AG04450 (cell line): ENCODE measurements around the gene MCTP1. TPM values are rescaled to one million over a fixed set of nuclear protein-coding genes. Genes with fewer than 3 reads are reported as not detected.
A peak's percentile ranks its signal among the peaks of the same experiment; 100 is the strongest.
"Not testable (repeated sequence)": the region's sequence is repeated elsewhere in the genome, so short reads cannot be mapped to it uniquely, and the experiment has no call there.

ENCODE experiments used
- CTCF ChIA-PET: fragments of 300-600, 350-600 bp; formaldehyde crosslinking; extraction: SDS; loops from one replicate; lab custom pipeline; 2022; ENCODE audit warnings: antibody characterized with exemption, inconsistent platforms; lab: Charles Lee
- POLR2A ChIA-PET: fragments of 350-600 bp; formaldehyde crosslinking; extraction: SDS; loops from one replicate; lab custom pipeline; 2021; ENCODE audit warnings: antibody characterized with exemption, inconsistent platforms; lab: Yijun Ruan, JAX
- DNase-seq: peaks from one replicate; pipeline ENCODE4 v3.0.0-alpha.2; 2011; ENCODE audit warnings: low read depth, low spot score
- H3K27ac ChIP-seq: one replicate; pipeline ENCODE4 v1.5.1; 2012; ENCODE audit warnings: low read depth, low read length, control low read depth
- H3K27me3 ChIP-seq: one replicate; pipeline ENCODE4 v1.6.0; 2012; ENCODE audit warnings: low read length; ENCODE audit not compliant: control insufficient read depth, insufficient read depth
- H3K4me3 ChIP-seq: 2 replicates; pipeline ENCODE4 v1.5.1; 2011; ENCODE audit warnings: mild to moderate bottlenecking, low read depth, low read length, control low read depth
- H3K9me3 ChIP-seq: 2 replicates; pipeline ENCODE4 v1.5.1; 2012; ENCODE audit warnings: low read length; ENCODE audit not compliant: control insufficient read depth, insufficient read depth
- polyA plus RNA-seq: library from polyadenylated mRNA; depleted of rRNA; stranded (reverse); fragments of >200 nt; gene quantifications from 2 replicates; pipeline ENCODE4 v1.2.3, GENCODE V29; 2011
- TF ChIP-seq, protein P1 (sequence below): IDR thresholded peaks from 2 replicates; pipeline ENCODE4 v1.5.1; 2011; ENCODE audit warnings: low read depth, low read length, control low read depth, inconsistent platforms

MCTP1 gene
- polyA plus RNA-seq, 1 experiment: 0.66 TPM

DNA sequence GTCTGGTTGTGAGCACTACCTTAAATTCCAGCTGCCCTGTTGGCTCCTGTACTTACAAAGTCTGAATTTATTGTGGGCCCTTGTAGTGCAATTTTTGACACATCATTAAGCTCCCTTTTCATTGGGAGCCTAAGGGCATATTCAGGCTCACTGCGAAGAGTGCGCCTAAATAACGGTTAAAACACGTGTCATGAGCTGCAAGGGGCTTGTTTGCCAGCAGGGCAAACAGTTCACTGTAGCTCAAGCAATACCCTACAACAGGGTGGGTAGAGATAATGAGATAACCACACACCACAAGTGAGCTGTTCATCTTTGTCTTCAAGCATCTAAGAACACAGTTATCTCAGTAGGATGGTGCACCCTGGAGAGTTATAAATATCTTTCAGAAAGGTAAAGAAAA is 452.2 kb downstream of the MCTP1 start:
- POLR2A ChIA-PET: no interaction called here

DNA sequence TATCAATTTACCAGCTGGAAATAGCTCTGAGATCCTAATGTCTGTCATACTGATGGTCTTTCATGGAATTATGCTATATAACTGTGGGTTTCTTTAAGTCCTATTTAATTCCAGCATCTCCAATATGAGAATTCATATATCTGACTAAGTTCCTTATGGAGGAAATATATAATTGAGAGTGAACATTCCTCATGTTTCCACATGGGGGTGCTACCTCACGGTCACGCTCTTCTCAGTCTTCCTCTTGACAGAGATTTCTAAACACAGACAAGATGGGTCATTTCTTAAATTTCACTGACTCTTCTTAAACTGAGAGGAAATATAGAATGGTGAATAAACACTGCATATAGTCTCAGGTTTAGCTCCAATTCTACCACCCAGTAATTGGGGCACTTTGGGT is 454.4 kb downstream of the MCTP1 start:
- TF ChIP-seq, protein P1, sequence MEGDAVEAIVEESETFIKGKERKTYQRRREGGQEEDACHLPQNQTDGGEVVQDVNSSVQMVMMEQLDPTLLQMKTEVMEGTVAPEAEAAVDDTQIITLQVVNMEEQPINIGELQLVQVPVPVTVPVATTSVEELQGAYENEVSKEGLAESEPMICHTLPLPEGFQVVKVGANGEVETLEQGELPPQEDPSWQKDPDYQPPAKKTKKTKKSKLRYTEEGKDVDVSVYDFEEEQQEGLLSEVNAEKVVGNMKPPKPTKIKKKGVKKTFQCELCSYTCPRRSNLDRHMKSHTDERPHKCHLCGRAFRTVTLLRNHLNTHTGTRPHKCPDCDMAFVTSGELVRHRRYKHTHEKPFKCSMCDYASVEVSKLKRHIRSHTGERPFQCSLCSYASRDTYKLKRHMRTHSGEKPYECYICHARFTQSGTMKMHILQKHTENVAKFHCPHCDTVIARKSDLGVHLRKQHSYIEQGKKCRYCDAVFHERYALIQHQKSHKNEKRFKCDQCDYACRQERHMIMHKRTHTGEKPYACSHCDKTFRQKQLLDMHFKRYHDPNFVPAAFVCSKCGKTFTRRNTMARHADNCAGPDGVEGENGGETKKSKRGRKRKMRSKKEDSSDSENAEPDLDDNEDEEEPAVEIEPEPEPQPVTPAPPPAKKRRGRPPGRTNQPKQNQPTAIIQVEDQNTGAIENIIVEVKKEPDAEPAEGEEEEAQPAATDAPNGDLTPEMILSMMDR: peak; percentile 27; the same call in 1 of the 2 replicates
- no peaks in the 10 kb centered on the region for H3K9me3 ChIP-seq
- ChIA-PET POLR2A (no interaction called here), CTCF (interaction anchor here (1.1 kb wide), 2 partner anchors 10 to 15 kb away, joined by 3 read pairs; no protein-coding TSS in a partner anchor)
- no peaks in the 10 kb centered on the region for H3K27me3 ChIP-seq
- no peak overlapping the region for H3K4me3 ChIP-seq
- no peak for DNase-seq
- no peak overlapping the region for H3K27ac ChIP-seq

More for the DNA sequence above, 452.2 kb downstream of the MCTP1 start:
- no peaks in the 10 kb centered on the region for H3K27me3 ChIP-seq
- CTCF ChIA-PET: interaction anchor here (0.7 to 4.1 kb wide), 3 partner anchors 9 to 17 kb away, joined by 3 to 15 read pairs (median 11); no protein-coding TSS in a partner anchor
- H3K4me3 ChIP-seq: no peak overlapping the region
- DNase-seq: no peak
- TF ChIP-seq, protein P1: no peak
- H3K27ac ChIP-seq: no peak overlapping the region
- no peaks in the 10 kb centered on the region for H3K9me3 ChIP-seq

DNA sequence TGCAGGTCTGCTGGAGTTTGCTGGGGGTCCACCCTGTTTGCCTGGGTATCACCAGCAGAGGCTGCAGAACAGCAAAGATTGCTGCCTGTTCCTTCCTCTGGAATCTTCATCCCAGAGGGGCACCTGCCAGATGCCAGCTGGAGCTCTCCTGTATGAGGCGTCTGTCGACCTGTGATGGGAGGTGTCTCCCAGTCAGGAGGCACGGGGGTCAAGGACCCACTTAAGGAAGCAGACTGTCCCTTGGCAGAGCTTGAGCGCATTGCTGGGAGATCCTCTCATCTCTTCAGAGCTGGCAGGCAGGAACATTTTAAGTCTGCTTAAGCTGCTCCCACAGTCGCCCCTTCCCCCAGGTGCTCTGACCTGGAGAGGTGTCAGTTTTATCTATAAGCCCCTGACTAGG is 456.7 kb downstream of the MCTP1 start:
- H3K27ac ChIP-seq, DNase-seq, H3K9me3 ChIP-seq, H3K27me3 ChIP-seq, H3K4me3 ChIP-seq, POLR2A ChIA-PET, CTCF ChIA-PET: not testable (repeated sequence)

DNA sequence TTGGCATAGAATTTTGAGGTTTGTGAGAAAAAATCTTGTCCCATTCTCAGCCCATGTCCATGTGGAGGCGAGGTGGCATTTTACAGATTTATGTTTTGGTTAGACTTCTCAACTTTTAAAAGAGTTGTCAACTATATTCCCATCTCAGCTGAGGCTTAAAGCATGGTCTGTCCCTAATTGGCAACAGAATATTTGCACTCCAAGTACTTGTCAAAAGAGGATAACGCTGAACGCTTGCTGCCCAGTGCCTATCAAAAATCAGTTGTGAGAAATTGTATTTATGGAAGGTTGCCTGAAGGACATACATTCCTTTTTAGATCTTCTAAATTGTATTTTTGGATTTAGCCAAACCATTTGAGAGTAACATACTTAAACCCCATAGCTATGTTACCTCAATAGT is 464.4 kb downstream of the MCTP1 start:
- CTCF ChIA-PET: no interaction called here
- TF ChIP-seq, protein P1: no peak
- POLR2A ChIA-PET: no interaction called here

DNA sequence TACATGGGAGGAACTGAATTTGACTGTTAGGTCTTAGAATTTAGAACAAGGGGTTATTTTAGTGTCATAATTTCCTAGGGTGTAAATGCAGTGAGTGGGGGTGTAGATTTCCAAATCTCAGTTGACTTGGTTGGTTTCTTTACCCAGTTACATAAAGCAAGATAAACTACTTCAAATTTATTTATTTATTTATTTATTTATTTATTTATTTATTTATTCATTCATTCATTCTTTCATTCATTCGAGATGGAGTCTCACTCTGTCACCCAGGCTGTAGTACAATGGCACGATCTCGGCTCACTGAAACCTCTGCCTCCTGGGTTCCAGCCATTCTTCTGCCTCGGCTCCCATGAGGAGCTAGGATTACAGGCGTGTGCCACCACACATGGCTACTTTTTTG is 466.0 kb downstream of the MCTP1 start:
- POLR2A ChIA-PET: no interaction called here
- H3K27me3 ChIP-seq: no peaks in the 10 kb centered on the region
- DNase-seq: no peak
- no peak overlapping the region for H3K27ac ChIP-seq
- TF ChIP-seq, protein P1: no peak
- no peak overlapping the region for H3K4me3 ChIP-seq
- H3K9me3 ChIP-seq: no peaks in the 10 kb centered on the region
- CTCF ChIA-PET: no interaction called here

More for the DNA sequence above, 464.4 kb downstream of the MCTP1 start:
- H3K4me3 ChIP-seq: no peak overlapping the region
- no peaks in the 10 kb centered on the region for H3K9me3 ChIP-seq
- H3K27me3 ChIP-seq: no peaks in the 10 kb centered on the region
- DNase-seq: no peak
- no peak overlapping the region for H3K27ac ChIP-seq
